Erythroblast (primary cell): ENCODE data around the gene GMDS.

Experiments used
- GATA1 ChIP-seq: IDR thresholded peaks from 2 replicates; pipeline ENCODE4 v1.6.1; 2011; ENCODE audit warnings: low read depth, mild to moderate bottlenecking, control low read depth, low read length, moderate library complexity
- POLR2A ChIP-seq: IDR thresholded peaks from 2 replicates; pipeline ENCODE4 v1.6.1; 2011; ENCODE audit warnings: mild to moderate bottlenecking, low read length

DNA sequence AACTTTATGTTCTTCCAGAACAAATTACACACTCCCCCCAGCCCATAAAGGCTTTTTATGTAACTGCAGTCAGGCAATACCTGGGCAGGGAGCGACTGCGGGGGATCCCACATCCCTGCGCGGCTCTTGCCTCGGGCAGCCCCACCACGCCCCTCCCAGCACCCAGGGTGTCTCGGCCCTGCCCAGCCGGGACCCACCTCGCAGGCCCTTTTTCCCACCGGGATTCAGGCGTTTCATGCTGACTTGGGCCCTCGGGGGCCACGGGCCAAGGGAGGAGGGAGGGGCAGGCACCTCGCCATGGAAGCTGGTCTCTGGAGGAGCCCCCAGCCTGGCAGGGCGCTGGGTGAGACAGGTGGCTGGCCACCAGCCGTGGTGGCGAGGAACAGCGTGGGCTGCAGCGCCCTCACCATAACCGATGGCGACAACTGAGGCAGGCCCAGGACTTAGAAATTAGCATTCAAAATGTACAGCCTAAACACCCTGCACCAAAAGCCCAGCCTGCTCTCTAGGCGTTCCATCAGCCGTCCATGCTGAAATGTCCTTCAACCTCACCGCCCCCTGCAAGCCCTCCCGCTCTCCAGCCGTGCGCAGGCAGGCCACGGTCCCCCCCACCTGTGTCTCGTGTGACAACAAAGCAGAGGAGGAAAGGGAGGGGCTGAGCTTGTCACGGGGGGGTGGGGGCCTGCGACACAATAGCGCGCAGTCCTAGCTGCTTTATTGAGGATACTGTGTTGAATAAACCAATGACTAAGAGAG lies 650.8 kb downstream of the GMDS start:
- TF ChIP-seq POLR2A (no peak), GATA1 (no peak)
